Fibroblast of skin of left quadriceps (primary cell): ENCODE data around the gene SLF2.

ENCODE experiments used
- DNase-seq, 2 experiments: peaks; one replicate each; pipeline ENCODE4 v3.0.0-alpha.2; 2013; ENCODE audit warnings: low read depth in 2 of 2

Gene SLF2

GRCh38 chr10:100899171-100899570, 13.6 kb upstream of the SLF2 start:
- DNase-seq = no peak

GRCh38 chr10:100901051-100901450, 11.7 kb upstream of the SLF2 start:
- DNase-seq = no peak

GRCh38 chr10:100902622-100903021, 10.1 kb upstream of the SLF2 start:
- DNase-seq = no peak

DNA sequence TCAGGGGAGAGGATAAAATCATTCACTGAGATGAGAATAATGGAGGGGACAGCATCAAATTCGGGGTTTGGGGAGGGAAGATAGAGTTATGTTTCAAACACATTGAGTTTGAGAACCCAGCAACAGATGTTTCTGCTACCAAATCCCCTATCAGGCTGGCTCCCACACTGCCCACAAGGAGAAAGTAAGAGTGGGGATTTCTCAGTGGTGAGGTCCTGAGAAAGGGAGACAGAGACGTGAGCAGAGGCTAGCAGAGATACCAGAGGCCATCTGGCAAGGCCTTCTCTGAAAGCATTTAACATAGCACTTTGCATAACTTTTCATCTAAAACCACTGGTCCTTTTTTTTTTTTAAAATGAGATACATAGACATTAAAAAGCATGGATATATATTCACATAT, 7.8 kb upstream of the SLF2 start:
- DNase-seq = no peak

- no peak for DNase-seq
These were observed 5.6 kb upstream of the SLF2 start for GRCh38 chr10:100907175-100907574.

DNA sequence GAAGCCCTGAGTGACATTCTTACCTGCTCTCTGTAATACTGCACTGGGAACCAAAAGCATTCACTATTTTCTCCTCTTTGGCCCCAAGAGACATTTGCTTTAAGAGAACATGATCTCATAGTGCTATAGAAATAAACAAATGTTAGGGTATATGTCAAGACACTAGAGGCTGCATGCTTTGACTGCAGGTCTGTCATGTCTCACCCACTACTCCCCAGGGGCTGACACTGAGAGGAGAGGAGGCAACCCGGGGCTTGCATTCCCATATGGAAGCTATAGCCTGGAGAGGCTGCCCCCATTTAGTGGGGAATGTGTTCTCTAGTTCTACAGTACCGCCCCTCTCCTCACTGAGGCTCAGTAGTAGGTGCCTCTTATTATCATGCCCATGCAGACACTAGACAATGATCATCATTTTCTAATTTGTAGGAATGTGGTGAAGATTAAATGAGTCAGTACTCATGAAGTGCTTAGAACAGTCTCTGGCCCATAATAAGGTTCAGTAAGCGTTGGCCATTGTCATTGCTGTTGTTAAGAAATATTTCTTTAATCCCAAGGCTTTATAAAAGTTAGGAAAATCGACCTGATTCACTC, 4.9 kb upstream of the SLF2 start:
- no peak for DNase-seq

DNA sequence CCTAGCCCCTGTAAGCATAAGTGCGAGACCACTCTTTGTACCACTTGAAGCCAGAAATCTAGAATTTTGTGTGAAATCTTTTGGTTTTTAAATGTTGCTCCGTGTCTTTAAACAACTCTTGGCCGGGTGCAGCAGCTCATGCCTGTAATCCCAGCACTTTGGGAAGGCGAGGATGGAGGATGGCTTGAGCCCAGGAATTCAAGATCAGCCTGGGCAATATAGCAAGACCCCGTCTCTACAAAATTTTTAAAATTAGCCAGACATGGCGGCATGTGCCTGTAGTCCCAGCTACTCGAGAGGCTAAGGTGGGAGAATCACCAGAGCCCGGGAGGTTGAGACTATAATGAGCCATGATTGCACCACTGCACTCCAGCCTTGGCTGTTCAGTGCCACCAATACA, 4.4 kb upstream of the SLF2 start:
- no peak for DNase-seq

DNA sequence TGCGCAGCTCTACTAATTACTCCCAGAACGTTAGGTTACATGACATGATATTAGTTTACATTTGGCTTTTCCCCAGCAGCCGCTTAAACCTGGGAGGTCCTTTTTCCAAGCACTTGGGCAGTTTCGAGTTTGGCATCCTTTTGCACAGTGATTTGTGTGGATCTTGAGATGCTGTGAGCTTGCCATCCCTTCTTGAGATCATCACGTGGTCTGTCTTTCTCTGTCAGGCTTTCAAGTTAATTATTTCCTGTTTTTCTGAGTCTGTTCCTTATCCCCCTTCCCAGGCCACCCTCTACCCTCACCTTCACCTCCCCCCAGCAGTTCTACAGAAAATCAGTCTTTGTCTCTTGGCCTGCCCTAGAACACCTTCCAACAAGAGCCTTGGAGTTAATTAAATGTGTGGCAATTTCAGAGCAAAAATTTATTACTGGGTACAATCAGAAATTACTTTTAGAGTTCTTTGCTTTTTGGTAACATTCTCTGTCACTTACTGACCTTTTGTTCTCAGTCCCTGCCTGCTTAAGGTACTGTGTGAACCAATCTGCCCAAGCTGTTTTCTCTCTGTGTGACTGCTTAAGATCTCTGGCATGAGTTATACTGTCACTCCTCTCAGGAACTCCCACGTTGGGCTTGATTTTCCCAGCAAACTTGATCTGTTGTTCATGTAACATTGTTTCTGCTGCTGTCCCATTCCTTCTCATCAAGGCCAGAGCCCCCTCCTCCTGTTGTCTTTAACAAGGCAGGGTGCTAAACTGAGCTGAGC, 3.1 kb upstream of the SLF2 start:
- peak in 1 of 2 experiments; percentile 20 for DNase-seq

DNA sequence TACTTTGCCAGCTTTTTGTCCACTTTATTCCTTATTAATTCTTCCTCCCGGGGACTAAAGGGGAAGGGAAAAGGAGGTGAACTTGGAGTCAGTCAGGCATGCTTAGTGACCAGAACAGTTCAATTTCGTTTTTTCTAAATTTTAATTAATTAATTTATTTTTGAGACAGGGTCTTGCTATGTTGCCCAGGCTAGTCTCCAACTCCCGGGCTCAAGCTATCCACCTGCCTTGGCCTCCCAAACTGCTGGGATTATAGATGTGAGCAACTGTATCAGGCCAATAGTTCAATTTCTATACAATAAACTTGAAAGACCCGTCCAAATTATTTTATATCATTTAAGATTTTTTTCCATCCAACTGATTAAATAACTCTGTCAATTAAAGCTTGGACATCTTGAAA, 1.3 kb upstream of the SLF2 start:
- no peak for DNase-seq

GRCh38 chr10:100912013-100912604, 654 bp upstream of the SLF2 start:
- DNase-seq = no peak

DNA sequence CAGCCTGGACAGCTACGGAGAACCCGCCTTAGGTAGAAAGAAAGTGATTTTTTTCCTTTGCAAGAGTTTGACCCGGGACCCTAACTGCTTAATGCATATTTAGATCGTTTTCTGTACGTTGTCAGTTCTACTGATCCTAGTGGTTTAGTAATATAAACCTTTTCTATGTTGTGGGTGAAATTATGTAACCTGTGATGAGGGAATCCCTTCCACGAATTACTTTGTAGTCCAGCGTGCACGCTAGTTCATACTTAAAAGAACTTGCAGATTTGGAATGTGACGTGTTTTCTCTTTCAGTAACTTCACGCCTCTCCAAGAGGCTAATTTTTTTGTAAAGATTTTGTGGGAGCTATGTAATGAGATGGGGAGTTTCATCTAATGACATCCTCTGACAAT, 705 bp downstream of the SLF2 start:
- no peak for DNase-seq

DNA sequence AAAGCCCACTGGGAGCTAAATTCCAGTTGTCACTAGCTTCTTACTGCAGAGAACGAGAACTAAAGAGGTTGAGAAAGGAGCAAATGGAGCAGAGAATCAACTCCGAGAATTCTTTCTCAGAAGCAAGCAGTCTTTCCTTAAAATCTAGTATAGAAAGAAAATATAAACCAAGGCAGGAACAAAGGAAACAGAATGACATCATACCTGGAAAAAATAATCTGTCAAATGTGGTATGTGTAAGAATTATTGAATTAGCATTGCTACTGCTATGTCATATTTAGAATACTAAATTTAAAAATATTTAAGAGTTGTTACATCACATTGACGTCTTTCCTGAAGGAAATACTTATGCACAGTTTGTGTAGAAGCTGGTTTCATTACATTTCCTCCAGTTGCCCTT, 4.3 kb downstream of the SLF2 start:
- DNase-seq = no peak

DNA sequence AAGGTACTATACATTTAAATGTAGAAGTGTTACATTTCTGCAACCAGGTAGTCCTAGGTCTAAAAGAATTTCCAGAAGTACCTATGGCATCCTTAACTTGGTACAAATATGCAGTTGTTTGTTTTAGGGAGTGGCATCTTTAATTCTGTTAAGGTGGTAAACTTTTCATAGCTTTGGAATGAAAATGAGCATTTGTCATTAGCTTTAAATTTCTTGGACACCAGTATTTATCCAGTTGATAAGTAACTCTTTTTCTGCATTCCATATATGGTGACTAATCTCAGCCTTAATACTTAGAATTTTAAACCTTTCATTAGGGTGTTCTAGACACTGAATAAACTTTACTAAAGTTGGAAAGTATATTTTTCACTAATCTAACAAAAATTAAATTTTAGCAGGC, 10.8 kb downstream of the SLF2 start:
- DNase-seq = no peak

DNA sequence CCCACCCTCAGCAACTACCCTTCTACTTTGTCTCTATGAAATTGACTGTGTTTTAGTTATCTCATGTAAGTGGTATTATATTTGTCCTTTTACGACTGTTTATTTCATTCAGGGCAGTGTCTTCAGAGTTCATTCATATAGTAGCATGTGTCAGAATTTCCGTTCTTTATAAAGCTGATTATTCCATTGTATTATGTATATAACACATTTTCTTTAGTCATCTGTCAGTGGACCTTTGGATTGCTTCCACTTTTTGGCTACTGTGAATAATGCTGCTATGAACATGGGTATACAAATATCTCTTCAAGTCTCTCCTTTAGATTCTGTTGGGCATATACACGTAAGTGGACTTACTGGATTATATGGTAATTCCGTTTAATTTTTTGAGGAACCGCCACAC, 14.5 kb downstream of the SLF2 start:
- DNase-seq = no peak

DNA sequence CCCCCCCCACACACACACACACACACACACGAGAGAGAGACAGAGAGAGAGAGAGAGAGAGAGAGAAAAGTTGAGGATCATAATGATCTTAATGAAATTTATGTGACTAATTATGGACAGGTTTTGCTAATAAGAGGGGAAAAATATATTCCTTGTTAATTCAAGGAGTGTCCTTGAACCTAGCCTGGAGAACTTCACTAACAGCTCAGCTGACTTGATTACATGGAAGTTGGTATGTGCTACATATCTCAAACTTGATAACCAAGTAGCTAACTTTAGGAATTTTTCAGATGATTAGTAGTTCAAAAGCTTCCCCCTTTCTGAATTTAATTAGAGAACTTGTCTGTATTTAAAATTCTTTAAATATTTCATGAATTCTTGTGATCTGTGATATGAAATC, 15.3 kb downstream of the SLF2 start:
- DNase-seq = no peak

GRCh38 chr10:100930368-100930767, 17.6 kb downstream of the SLF2 start:
- DNase-seq = no peak

DNA sequence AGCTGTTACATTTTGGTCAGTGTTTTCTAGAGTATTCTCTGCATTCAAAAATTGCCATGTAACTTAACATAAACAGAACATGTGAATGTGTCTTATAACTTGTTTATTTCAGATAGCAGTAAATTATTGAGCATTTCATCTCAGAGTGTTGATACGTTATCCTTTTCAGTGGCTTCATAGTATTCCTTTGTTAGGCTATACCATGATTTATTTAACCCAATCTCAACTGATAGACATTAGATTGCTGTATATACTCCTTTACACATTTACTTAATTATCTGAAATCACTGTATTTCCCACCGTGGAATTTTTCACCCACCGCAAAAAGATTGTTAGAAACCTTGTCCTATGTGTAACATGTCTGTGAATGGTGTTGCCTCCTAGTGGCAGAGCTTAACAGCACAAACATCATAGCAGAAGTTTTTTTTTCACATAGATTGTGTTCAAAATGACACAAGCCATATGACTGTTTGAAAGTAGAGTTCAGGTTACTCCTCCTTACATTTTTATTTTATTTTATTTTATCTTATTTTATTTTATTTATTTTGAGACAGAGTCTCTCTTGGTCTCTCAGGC, 21.4 kb downstream of the SLF2 start:
- no peak for DNase-seq

- peak; percentile 23 to 38 for DNase-seq
These were observed 27.1 kb downstream of the SLF2 start for GRCh38 chr10:100939763-100940344.

DNA sequence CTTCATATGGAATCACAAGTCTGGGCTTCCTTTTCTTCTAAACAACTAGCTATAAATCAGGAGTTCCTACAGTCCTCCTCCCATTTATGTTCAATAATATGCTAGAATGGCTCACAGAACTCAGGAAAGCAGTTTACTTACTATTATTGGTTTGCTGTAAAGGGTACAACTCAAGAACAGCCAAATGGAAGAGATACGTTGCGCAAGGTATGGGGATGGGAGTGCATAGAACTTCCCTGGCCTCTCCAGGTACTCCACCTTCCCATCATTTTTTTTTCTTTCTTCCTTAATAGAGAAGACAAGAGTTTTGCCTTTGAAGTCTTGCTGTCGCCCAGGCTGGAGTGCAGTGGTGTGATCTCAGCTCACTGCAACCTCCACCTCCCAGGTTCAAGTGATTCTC, 29.5 kb downstream of the SLF2 start:
- DNase-seq = no peak

- DNase-seq = no peak
These were observed 30.7 kb downstream of the SLF2 start for GRCh38 chr10:100943508-100943907.

DNA sequence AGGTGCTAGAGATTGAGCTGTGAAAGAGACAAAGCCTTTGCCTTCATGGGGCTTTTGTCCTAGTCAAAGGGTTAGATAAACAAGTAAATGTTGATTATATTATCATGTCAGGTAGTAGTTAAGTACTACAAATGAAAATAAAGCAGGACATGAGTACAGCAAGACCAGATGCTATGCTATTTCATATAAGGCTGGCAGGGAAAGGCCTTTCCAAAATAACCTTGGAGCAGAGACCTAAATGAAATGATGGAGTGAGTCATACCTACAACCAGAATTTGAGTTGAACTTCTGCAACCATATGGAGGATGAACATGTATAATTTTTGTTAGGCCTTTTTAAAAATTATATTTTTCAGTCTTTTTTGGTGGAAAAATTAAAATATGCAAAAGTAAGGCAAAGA, 33.0 kb downstream of the SLF2 start:
- DNase-seq = no peak

DNA sequence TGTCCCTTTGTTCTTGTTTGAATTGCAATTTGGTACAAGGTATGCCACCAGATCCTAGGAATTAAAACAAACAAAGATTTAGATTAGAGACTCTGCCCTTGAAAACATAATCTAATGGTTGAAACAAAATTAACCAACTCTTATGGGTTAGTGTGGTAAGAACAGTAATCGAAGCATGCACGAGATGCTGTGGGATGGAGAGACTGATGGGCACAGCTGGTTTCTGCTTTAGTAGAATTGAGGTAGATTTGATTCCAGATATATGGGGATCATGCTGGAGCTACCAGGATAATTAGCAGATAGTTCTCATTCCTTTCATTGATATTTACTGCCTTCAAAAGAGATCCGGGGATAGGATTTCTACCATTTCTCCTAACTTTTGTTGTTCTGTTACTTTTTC, 36.2 kb downstream of the SLF2 start:
- DNase-seq = no peak

DNA sequence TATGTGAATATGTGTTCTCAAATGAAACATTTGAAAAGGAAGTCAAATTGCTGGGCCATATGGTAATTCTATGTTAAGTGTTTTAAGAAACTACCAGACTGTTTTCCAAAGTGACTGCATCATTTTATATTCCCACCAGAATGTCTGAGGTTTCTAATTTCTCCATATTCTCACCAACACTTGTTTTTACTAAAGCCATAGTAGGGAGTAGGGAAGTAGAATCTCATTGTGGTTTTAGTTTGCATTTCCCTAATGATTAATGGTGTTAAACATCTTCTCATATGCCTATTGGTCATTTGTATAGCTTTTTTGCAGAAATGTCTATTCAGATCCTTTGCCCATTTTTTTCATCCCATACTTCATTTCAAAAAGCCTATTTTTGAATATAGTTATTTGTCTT, 47.5 kb downstream of the SLF2 start:
- DNase-seq = no peak
